LNCAP (cell line): ENCODE data around the gene CTBP2.

ENCODE experiments used
- CTCF ChIP-seq: fragments of 450-650 bp; IDR thresholded peaks from 2 replicates; pipeline ENCODE4 v1.5.1; 2017; ENCODE audit warnings: mild to moderate bottlenecking

Gene CTBP2

GRCh38 chr10:125027871-125028869 is 132.2 kb downstream of the CTBP2 start:
- no peak for TF ChIP-seq CTCF

- TF ChIP-seq CTCF: no peak
Measured at GRCh38 chr10:125026974-125027735, 133.2 kb downstream of the CTBP2 start.

DNA sequence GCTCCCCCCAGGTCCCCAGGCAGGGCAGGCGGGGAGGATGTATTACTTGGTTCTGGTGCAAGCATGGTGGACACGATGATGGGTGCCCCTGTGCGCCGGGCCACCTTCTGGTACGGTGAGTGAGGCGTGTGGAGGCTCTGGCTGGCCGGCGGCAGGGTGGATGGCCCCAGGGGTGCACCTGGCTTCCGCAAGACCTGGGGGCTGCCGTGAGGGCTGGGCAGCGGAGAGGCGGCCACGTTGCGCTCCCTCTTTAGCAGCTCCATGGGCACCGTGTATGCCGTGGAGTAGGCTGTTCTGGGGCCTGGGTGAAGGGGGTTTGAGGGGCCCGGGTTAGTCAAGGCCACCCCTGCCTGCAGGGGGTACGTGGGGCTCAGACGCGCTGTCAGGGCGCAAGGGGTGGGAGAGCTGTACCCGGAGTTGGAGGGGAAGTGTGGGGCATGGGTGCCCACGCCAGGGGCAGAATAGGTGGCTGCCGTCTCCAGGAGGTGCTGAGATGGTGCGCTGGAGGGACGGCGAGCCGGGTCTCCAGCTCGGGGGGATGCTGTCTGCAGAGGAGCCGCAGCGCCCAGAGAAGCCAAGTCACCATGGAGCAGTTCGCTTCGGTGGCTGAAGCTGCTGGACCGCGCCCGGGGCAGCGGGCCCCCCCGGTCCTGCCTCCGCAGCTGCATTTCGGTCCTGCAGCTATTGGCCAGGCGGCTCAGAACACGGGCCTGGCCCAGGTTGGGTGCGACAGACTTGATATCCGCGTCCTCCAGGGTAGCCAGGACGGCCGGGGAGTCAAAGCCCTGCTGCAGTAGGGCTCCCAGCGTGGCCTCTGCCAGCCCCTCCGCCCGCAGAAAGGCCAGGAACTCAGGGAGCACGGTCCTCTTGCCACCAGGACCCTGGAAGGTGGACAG is 134.1 kb downstream of the CTBP2 start:
- TF ChIP-seq CTCF: no peak

DNA sequence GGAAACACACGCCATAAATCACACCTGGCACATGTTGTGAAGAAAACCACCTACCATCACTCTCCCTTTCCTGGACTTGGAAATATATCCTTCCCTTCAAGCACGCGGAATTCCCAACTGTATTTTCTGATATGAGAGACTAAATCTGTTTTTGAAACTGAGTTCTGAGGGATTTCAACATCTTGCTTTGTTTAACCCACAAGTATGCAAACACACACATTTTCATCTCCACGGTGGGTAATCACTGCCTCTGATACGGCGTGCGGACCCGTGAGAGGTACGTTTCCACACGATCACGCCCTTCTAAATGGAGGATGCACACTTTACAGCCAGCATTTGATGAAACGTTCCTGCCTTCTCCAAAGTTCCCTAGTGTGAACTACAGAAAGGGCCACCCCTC is 135.0 kb downstream of the CTBP2 start:
- no peak for TF ChIP-seq CTCF

GRCh38 chr10:125024497-125025234 is 135.7 kb downstream of the CTBP2 start:
- no peak for TF ChIP-seq CTCF

DNA sequence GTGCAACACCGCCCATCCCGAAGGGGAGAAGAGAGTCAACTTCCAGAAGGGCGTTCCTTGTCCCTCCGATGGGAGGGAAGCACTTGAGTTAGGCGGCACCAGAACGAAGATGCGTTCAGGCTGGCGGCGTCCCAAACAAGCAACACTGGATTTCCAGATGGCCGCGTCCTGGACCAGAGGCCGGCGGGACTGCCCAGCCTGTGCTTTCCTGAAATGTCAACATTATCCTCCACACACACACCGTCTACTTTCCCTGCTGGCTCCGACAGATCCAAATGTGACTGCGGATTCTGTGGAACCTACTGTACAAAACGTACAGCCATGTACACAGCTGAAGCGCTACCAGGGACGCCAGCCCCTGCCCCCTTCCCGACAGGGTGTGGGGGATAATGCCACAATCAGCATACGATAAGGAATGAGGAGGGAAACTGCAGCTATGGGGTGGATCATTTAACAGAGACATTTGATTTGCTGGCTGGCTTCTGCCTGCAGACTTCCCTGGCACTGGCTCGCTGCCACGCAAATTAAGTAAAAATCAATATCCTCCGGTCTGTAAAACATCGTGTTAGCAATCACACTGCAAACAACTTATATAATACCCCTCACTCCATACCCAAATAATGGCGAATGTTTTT is 136.4 kb downstream of the CTBP2 start:
- no peak for TF ChIP-seq CTCF
